Osteocyte (in vitro differentiated cells): ENCODE results near the gene ADSS2. TPM values are rescaled to one million over a fixed set of nuclear protein-coding genes. Genes with fewer than 3 reads are reported as not detected.
"Not testable (repeated sequence)": the region's sequence is repeated elsewhere in the genome, so short reads cannot be mapped to it uniquely, and the experiment has no call there.

Source experiments
- DNase-seq: peaks from one replicate; pipeline ENCODE4 v3.0.0; 2021; ENCODE audit warnings: mixed read lengths; ENCODE audit not compliant: unreplicated experiment; ENCODE audit errors: extremely low spot score
- H3K27ac Mint-ChIP-seq: one replicate; pipeline ENCODE4 v1.8.0; 2021; ENCODE audit warnings: mild to moderate bottlenecking, mixed read lengths; ENCODE audit not compliant: unreplicated experiment
- H3K27me3 Mint-ChIP-seq: one replicate; pipeline ENCODE4 v1.8.0; 2021; ENCODE audit warnings: mixed read lengths; ENCODE audit not compliant: unreplicated experiment
- H3K36me3 Mint-ChIP-seq: one replicate; pipeline ENCODE4 v1.8.0; 2021; ENCODE audit warnings: mixed read lengths; ENCODE audit not compliant: unreplicated experiment
- H3K4me1 Mint-ChIP-seq: one replicate; pipeline ENCODE4 v1.8.0; 2021; ENCODE audit warnings: mixed read lengths; ENCODE audit not compliant: unreplicated experiment
- H3K4me3 Mint-ChIP-seq: one replicate; pipeline ENCODE4 v1.8.0; 2021; ENCODE audit warnings: mild to moderate bottlenecking, moderate library complexity, mixed read lengths; ENCODE audit not compliant: unreplicated experiment
- H3K9me3 Mint-ChIP-seq: one replicate; pipeline ENCODE4 v1.8.0; 2021; ENCODE audit warnings: mixed read lengths; ENCODE audit not compliant: unreplicated experiment
- total RNA-seq: library from RNA; stranded (reverse); gene quantifications from 2 replicates; pipeline ENCODE4 v1.2.1, GENCODE V29; 2021
- TF ChIP-seq, protein P1 (sequence below): fragments of 200-600 bp; sonication (generic); IDR thresholded peaks from 2 replicates; pipeline ENCODE4 v1.5.0; 2021; ENCODE audit warnings: antibody characterized with exemption, mild to moderate bottlenecking, moderate library complexity

The ADSS2 gene
- total RNA-seq, 1 donor from 2014 or later: 69.8 TPM

DNA sequence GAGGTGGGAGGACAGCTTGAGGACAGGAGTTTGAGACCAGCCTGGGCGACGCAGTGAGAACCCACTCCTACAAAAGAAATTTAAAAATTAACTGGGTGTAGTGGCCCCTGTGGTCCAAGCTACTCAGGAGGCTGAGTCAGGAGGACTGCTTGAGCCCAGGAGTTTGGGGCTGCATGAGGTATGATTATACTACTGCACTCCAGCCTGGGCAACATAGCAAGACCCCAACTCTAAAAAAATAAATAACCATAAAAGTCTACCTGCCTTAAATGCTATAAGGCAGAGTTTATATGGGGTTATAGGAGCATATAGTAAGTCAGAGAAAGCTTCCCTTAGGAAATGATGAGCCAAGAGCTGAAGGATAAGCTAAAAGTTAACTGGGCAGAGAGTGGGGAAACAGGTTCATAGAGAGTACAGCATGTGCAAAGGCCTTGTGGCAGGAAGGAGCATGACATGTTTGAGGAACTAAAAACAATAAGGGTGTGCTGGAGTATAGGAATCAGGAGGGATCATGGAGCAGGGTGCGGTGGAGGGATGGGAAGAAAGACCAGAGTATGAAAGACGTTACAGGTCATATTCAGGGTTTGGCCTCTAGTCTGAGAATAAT lies 68.3 kb downstream of the ADSS2 start:
- TF ChIP-seq, protein P1, sequence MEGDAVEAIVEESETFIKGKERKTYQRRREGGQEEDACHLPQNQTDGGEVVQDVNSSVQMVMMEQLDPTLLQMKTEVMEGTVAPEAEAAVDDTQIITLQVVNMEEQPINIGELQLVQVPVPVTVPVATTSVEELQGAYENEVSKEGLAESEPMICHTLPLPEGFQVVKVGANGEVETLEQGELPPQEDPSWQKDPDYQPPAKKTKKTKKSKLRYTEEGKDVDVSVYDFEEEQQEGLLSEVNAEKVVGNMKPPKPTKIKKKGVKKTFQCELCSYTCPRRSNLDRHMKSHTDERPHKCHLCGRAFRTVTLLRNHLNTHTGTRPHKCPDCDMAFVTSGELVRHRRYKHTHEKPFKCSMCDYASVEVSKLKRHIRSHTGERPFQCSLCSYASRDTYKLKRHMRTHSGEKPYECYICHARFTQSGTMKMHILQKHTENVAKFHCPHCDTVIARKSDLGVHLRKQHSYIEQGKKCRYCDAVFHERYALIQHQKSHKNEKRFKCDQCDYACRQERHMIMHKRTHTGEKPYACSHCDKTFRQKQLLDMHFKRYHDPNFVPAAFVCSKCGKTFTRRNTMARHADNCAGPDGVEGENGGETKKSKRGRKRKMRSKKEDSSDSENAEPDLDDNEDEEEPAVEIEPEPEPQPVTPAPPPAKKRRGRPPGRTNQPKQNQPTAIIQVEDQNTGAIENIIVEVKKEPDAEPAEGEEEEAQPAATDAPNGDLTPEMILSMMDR: no peak
- Mint-ChIP-seq H3K36me3 (no peaks in the 10 kb centered on the region), H3K27me3 (no peaks in the 10 kb centered on the region), H3K4me1 (peaks cover 25% of the 10 kb centered on the region), H3K27ac (no peak overlapping the region), H3K9me3 (no peaks in the 10 kb centered on the region), H3K4me3 (no peak overlapping the region)
- peak; percentile 44 for DNase-seq

DNA sequence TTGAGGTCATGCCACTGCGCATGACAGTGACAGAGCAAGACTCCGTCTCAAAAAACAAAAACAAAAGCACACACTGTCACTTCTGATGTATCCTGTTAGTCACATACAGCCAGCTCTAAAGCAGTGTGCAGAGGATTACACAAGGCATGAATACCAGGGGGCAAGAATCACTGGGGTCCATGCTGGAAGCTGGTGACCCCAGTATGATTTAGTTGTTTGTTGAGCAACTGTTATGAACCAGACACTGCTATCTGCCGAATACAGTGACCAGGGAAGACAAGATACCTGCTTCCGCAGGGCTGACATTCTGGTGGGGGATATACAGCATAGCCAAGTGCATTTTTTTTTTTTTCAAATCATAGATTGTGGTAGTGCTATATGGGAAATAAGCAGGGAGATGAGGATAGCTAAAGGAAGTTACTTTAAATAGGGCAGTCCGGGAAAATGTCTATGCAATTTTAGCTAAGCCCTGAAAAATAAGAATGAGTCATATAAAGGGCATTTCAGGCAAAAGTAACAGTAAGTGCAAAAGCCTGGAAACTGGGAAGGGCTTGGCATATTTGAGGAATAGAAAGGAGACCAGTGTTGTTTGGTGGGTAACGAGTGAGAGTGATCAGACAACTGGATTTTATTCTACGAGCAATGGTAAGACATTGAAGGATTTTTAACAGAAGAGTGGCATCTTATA lies 69.7 kb downstream of the ADSS2 start:
- peaks cover 25% of the 10 kb centered on the region for H3K4me1 Mint-ChIP-seq
- TF ChIP-seq, protein P1: no peak
- H3K27me3 Mint-ChIP-seq: no peaks in the 10 kb centered on the region
- no peaks in the 10 kb centered on the region for H3K9me3 Mint-ChIP-seq
- DNase-seq: no peak
- H3K27ac Mint-ChIP-seq: peak overlapping the region; percentile 79
- H3K36me3 Mint-ChIP-seq: no peaks in the 10 kb centered on the region
- no peak overlapping the region for H3K4me3 Mint-ChIP-seq

DNA sequence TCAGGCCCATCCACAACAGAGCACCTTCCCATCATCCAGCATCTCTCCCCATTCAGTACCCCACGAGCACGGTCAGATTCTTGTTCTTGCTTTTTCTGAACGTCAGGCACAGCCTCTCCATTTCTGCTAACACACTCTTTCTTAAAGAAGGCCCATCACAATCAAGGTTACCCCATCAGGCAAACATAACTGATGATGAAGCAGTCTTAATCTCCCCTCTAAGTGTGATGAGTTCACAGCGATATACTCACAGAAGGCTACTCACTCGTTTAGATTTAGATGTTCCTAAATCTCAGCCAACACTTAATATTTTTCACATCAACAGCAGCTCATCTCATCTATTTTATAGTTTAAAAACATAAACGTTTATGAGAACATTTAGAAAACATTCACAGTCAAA lies 75.6 kb downstream of the ADSS2 start:
- Mint-ChIP-seq H3K4me3 (no peak overlapping the region), H3K27ac (no peak overlapping the region), H3K36me3 (no peaks in the 10 kb centered on the region), H3K9me3 (no peaks in the 10 kb centered on the region), H3K4me1 (peaks cover 2% of the 10 kb centered on the region), H3K27me3 (no peaks in the 10 kb centered on the region)
- TF ChIP-seq, protein P1: no peak
- no peak for DNase-seq

DNA sequence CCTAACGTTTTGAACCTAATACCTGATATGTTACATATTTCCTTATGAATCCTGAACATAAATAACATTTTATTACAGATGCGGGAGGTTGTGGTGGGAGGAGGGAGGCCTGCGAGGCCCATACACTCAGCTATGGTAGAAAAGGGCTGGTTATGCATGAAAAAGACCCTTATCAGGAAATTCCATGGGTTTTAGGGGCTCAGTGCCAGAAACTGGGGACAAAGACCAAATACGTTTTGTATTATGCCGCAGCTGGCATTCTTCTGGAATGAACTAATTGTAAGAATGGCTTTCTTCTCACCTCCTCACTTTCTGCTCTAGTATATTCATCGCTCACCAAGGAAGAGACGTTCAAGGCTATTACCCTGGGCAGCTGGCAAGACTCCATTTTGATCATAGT lies 76.7 kb downstream of the ADSS2 start:
- Mint-ChIP-seq H3K9me3 (no peaks in the 10 kb centered on the region), H3K27me3 (no peaks in the 10 kb centered on the region), H3K36me3 (no peaks in the 10 kb centered on the region), H3K4me1 (no peaks in the 10 kb centered on the region), H3K4me3 (no peak overlapping the region), H3K27ac (no peak overlapping the region)
- DNase-seq: no peak
- TF ChIP-seq, protein P1: no peak

DNA sequence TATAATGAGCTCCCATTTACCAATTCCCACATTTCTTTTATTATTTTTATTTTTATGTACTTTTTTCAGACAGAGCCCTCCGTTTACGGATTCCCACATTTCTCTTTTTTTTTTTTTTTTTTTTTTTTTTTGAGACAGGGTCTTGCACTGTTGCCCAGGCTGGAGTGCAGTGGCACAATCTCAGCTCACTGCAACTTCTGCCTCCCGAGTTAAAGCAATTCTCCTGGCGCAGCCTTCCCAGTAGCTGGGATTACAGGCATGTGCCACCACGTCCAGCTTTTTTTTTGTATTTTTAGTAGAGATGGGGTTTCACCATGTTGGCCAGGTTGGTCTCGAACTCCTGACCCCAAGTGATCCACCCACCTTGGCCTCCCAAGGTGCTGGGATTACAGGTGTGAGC lies 77.2 kb downstream of the ADSS2 start:
- H3K4me1 Mint-ChIP-seq, H3K9me3 Mint-ChIP-seq, H3K4me3 Mint-ChIP-seq, H3K27ac Mint-ChIP-seq, H3K27me3 Mint-ChIP-seq, H3K36me3 Mint-ChIP-seq, DNase-seq: not testable (repeated sequence)
